Effector CD8-positive, alpha-beta T cell (primary cell): Measurements from ENCODE around the gene NR1I3.
"Not testable (repeated sequence)": the region's sequence is repeated elsewhere in the genome, so short reads cannot be mapped to it uniquely, and the experiment has no call there.

Experiments used
- DNase-seq: peaks from one replicate; lab custom pipeline; 2025; lab: John Stamatoyannopoulos, UW
- total RNA-seq, 4 experiments: gene quantifications; one replicate each; lab custom pipeline; 2026; lab: John Stamatoyannopoulos, UW

The NR1I3 gene, protein sequence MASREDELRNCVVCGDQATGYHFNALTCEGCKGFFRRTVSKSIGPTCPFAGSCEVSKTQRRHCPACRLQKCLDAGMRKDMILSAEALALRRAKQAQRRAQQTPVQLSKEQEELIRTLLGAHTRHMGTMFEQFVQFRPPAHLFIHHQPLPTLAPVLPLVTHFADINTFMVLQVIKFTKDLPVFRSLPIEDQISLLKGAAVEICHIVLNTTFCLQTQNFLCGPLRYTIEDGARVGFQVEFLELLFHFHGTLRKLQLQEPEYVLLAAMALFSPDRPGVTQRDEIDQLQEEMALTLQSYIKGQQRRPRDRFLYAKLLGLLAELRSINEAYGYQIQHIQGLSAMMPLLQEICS
- 0 reads per million in 4 experiments for total RNA-seq

GRCh38 chr1:161238039-161238473 is at the start of gene NR1I3:
Gene NR1I3 (minus strand): TSS chr1:161238203. CDS start chr1:161236565, 1,638 bp downstream.
- DNase-seq = no peak

DNA sequence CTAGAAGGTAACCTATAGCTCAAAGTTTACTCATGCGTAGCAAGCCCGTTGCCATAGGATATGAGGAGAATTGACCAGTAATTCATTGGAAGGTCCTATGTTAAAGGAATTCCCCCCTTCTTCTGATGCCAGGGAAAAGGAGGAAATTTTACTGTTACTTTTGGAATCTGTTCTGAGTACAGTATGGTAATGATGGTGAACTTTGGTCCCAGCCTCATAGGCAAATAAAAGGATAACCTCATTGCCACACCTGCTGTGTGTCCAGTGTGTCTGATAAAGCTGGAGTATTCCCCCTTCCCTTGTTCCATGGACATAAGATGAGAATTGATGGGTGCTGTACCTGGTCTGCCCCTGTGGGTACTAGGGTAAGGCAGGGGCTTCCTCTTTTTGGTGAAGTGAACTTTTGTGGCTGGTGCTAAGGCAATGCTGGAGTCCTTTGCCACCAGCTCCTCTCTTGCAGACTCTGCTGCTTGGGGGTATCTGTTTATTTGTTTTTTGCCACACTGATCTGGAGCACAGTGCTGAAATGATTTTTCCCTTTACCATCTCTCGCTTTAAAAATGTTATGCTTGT is 49.6 kb upstream of the NR1I3 start:
- DNase-seq = no peak

GRCh38 chr1:161285521-161285920 is 47.5 kb upstream of the NR1I3 start:
- no peak for DNase-seq

- no peak for DNase-seq
These were observed 47.1 kb upstream of the NR1I3 start for GRCh38 chr1:161285113-161285512.

DNA sequence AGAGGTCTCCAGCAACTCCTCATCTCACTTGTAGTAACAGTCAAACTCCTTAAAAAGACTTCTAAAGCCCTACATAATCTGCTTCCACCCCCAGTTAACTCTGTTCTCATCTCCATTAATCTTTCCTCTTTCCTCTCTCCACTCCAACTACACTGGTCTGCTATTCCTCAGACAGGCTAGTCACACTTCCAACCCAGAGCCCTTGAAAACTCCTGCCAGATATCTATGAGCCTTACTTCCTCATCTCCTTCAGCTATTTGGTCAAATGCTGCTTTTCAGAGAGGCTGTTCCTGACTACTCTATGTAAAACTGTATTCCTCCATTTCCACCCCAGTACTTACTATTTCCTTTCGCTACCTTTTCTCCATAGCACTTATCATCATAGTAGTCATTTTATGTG is 45.0 kb upstream of the NR1I3 start:
- no peak for DNase-seq

DNA sequence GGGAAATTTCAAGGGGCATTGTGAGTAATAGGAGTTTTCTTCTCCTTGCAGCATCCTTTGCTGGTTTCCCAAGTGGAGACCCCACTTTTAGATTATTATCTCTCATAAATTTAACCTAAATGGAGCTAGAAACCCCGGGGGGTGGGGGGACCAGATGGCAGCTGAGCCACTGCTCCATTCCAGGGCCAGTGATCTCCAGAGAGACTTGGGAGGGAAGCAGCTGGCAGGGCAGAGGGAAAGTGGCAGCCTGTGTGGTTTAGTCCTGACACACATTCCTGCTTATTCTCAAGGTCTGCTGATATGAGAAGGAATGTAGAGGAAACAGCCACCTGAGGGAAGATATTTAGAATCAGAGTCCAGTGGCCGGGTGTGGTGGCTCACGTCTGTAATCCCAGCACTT is 36.9 kb upstream of the NR1I3 start:
- DNase-seq = no peak

DNA sequence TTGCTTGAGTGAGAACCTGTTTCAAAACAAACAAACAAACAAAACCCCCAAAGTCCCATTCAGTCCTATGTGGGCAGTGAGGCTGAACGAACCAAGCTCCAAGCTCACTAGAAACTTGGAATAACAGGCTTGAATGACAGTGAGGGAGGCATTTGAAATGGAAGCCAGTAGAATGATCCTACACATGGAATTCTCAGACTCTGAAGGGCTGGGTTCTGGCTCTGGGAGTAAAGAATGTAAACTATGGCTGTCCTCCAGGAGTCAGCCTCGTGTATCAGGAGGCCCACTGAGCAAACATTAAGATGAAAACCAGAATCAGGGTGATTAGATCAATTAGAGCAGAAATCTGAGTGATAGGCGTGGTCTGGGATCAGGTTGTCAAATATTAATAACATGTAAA is 35.4 kb upstream of the NR1I3 start:
- no peak for DNase-seq

GRCh38 chr1:161267321-161267720 is 29.3 kb upstream of the NR1I3 start:
- no peak for DNase-seq

DNA sequence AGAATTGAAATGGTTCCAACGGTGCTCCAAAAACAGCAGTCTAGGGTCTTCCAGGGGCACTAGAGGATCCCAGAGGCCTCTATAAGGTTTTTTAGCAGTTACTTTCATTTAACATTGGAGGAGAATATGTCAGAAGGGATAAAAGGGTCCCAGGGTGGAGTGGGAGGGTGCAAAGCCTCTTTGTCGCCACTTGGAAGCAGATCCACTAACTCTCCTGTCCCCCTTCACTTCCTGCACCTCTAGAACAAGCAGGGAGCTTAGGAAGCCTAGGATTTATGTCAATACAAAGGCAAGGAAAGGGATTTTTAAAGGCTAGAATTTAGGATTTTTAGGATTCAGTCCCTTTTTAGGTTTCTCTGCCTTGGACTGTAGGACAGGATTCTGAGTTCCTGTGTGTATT is 28.8 kb upstream of the NR1I3 start:
- DNase-seq = no peak

GRCh38 chr1:161266202-161266601 is 28.2 kb upstream of the NR1I3 start:
- DNase-seq = no peak

- DNase-seq = no peak
These were observed 27.3 kb upstream of the NR1I3 start for GRCh38 chr1:161265305-161265704.

- no peak for DNase-seq
These were observed 23.5 kb upstream of the NR1I3 start for GRCh38 chr1:161261261-161262235.

DNA sequence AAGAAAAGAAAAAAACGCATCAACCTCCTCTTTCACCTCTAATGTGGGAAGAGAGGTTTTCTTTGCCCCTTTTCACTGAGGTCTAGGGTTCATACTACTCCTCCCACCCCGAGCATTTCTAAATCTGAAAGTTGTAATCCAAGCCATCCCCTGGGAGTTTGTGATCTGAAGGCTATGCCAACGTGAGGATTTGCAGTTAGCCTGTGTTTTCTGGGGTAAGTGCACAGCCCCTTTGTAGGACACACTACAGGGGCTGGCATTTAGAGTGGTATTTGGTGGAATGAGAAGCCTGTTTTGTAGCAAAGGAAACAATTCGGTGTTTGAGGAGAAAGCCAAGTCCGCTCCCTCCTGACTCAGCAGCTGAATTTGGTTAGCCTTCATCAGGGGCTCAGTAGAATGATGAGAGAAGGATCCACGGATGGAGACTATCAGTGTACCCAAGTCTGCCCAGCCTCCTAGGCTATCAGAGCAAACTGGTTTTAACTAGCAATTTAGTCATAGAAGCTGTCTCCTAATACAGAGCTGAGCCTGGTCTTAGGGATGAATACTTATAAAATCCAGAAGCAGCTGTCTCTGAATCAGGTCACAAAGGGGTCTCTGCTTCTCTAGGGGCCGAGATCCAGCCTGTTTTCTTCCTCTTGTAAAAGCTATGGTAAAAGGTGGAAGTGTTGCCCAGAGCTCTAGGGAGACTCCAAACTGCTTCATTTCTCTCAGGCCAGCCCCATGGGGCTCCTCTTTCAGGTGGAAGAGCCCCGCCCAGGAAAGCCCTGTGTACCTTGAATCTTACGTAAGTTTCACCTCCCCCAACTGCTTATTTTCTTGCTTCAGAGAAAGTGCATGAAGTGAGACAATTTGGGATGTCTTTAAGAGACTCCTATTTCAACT is 22.6 kb upstream of the NR1I3 start:
- no peak for DNase-seq

DNA sequence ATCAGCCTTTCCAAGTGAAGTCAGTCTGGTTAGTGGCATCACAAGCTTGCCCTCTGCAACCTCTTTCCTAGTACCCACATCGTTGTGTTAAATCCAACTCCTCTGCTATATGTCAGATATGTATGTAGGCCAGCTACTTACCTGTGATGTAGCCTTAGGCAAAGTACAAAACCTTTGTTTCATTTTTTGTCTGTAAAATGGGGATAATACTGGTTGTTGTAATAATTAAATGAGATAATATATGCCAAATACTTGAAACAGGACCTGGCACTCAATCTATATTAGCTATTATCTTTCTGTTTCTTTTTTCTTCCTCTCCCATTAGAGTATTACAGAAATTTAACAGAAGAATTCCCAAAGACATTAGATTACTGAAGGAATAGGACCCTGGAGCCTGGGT is 21.8 kb upstream of the NR1I3 start:
- no peak for DNase-seq

- no peak for DNase-seq
These were observed 21.3 kb upstream of the NR1I3 start for GRCh38 chr1:161259345-161259702.

DNA sequence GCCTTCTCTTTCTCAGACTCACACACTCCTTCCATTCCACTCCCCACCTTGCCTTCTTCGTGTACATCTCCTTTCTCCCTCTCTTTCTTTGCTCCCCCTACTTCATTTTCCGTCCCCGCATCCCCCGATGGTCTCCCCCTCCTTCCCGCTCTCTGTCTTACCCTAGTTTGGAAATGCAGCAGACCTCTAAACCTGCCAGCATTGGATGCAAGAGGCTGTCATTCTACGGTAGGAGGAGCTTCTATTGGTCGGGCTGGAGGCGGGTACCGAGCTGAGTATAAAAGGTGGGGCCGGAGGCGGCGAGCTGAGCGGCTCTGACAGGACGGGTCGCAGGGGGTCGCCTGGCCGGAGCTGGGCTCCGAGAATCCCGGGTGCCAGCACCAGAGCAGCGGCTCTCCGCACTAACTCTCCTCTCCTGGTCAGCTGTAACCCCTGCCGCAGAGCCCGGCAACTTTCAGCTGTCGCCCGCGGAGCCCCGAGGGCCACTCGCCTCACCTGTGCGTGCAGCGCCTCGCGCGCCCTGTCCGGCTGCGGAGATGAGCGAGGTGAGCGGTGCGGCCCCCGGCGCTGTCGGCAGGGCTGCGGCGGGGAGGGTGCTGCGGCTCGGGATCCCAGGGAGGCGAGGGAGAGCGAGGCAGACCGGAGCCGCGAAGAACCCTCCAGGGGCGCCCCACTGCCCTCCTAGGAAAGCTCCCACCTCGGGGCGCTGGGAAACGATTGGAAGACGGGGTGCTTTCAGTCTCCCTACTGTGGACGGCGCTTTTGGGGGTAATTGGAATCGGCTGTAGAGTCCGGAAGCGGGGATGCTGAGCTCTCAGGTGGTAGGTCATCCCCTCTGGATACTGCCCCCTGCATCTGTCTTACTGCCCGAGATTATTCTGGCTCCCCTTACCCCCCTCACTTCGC is 20.7 kb upstream of the NR1I3 start, which contains the start of gene PCP4L1:
PCP4L1 (plus strand) TSS at position 307 of the 906 bp plus-strand sequence; CDS start at position 537, 230 bp downstream.
- DNase-seq = peak; percentile 4

- not testable (repeated sequence) for DNase-seq
These were observed 19.1 kb upstream of the NR1I3 start for GRCh38 chr1:161257109-161257508.

GRCh38 chr1:161255955-161256520 is 18.0 kb upstream of the NR1I3 start:
- DNase-seq = not testable (repeated sequence)

GRCh38 chr1:161255302-161255701 is 17.3 kb upstream of the NR1I3 start:
- not testable (repeated sequence) for DNase-seq

DNA sequence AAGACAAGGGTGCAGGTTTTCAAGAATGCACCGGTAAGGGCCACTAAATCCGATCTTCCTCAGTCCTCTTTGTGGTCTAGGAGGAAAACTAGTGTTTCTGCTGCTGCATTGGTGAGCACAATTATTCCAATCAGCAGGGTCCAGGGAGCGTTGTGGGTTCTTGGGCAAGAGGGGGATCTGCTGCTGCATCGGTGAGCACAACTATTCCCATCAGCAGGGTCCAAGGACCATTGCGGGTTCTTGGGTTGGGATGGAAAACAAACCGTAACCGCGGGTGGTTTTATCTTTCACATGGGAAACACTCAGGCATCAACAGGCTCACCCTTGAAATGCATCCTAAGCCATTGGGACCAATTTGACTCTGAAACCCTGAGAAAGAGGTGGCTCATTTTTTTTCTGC is 13.6 kb upstream of the NR1I3 start:
- no peak for DNase-seq
